CD4-positive, alpha-beta T cell treated with Interleukin-17A for 1 hour (primary cell): ENCODE data around the gene TAS2R40.
"Not testable (repeated sequence)": the region's sequence is repeated elsewhere in the genome, so short reads cannot be mapped to it uniquely, and the experiment has no call there.

Source experiments
- DNase-seq: peaks from one replicate; pipeline ENCODE4 v3.0.0-alpha.2; 2020

TAS2R40 gene

GRCh38 chr7:143252006-143252405 lies 30.2 kb downstream of the TAS2R40 start:
- DNase-seq, result peak; percentile 59

- DNase-seq, result no peak
Measured at GRCh38 chr7:143255564-143255963, 33.7 kb downstream of the TAS2R40 start.

GRCh38 chr7:143256325-143256724 lies 34.5 kb downstream of the TAS2R40 start:
- DNase-seq, result no peak

GRCh38 chr7:143256932-143257331 lies 35.1 kb downstream of the TAS2R40 start:
- DNase-seq, result no peak

- no peak for DNase-seq
Measured at GRCh38 chr7:143257501-143257900, 35.7 kb downstream of the TAS2R40 start.

GRCh38 chr7:143258831-143259230 lies 37.0 kb downstream of the TAS2R40 start:
- peak; percentile 50 for DNase-seq

- no peak for DNase-seq
Measured at GRCh38 chr7:143259765-143260164, 37.9 kb downstream of the TAS2R40 start.

GRCh38 chr7:143261901-143262300 lies 40.1 kb downstream of the TAS2R40 start:
- DNase-seq, result no peak

- peak; percentile 81 for DNase-seq
Measured at GRCh38 chr7:143263266-143264195, 41.7 kb downstream of the TAS2R40 start, which contains the start of gene GSTK1. GSTK1 (plus strand) TSS chr7:143263441; CDS start chr7:143263514, 73 bp downstream.

- DNase-seq, result not testable (repeated sequence)
Measured at GRCh38 chr7:143264196-143264568, 42.3 kb downstream of the TAS2R40 start.

GRCh38 chr7:143265017-143265693 lies 43.3 kb downstream of the TAS2R40 start:
- no peak for DNase-seq

- DNase-seq, result no peak
Measured at GRCh38 chr7:143269251-143269650, 47.4 kb downstream of the TAS2R40 start.

GRCh38 chr7:143271240-143271639 lies 49.4 kb downstream of the TAS2R40 start:
- no peak for DNase-seq
